Coronary artery (tissue), 2 donors: ENCODE results near the gene FOXO3.
"Not testable (repeated sequence)": the region's sequence is repeated elsewhere in the genome, so short reads cannot be mapped to it uniquely, and the experiment has no call there.

Source experiments
- DNase-seq: peaks from one replicate; pipeline ENCODE4 v3.0.0-alpha.2; 2017; ENCODE audit warnings: low spot score
- H3K27ac ChIP-seq, 2 donors: fragments of 200-600 bp; sonication (generic); one replicate each; pipeline ENCODE4 v1.5.1; 2016 to 2019
- H3K4me3 ChIP-seq: fragments of 200-600 bp; sonication (generic); 2 replicates; pipeline ENCODE4 v1.5.1; 2016; ENCODE audit warnings: mild to moderate bottlenecking, moderate library complexity
- CTCF ChIP-seq: fragments of 200-600 bp; sonication (generic); IDR thresholded peaks from one replicate; pipeline ENCODE4 v1.5.1; 2019; ENCODE audit warnings: antibody characterized with exemption

The FOXO3 gene

GRCh38 chr6:108673153-108673552, 112.4 kb downstream of the FOXO3 start:
- DNase-seq = no peak
- Histone ChIP-seq H3K27ac (no peak overlapping the region), H3K4me3 (no peak overlapping the region)
- no peak for TF ChIP-seq CTCF

- Histone ChIP-seq H3K27ac (no peak overlapping the region), H3K4me3 (no peak overlapping the region)
- TF ChIP-seq CTCF = no peak
- no peak for DNase-seq
Observed at GRCh38 chr6:108673602-108674001, 112.9 kb downstream of the FOXO3 start.

GRCh38 chr6:108675226-108676200, 114.8 kb downstream of the FOXO3 start:
- peak overlapping the region; percentile 27 for H3K4me3 ChIP-seq
- H3K27ac ChIP-seq = peak overlapping the region; percentile 28 to 48
- no peak for TF ChIP-seq CTCF
- no peak for DNase-seq

GRCh38 chr6:108676555-108676954, 115.8 kb downstream of the FOXO3 start:
- TF ChIP-seq CTCF = no peak
- H3K4me3 ChIP-seq = no peak overlapping the region
- no peak for DNase-seq
- no peak overlapping the region for H3K27ac ChIP-seq

GRCh38 chr6:108677357-108677756, 116.6 kb downstream of the FOXO3 start:
- DNase-seq = no peak
- Histone ChIP-seq H3K27ac (peak overlapping the region in 1 of 2 donors; percentile 31), H3K4me3 (no peak overlapping the region)
- TF ChIP-seq CTCF = no peak

- Histone ChIP-seq H3K27ac (no peak overlapping the region), H3K4me3 (no peak overlapping the region)
- no peak for TF ChIP-seq CTCF
- no peak for DNase-seq
Observed at GRCh38 chr6:108677894-108678293, 117.2 kb downstream of the FOXO3 start.

- not testable (repeated sequence) for DNase-seq, H3K27ac ChIP-seq, H3K4me3 ChIP-seq
Observed at GRCh38 chr6:108680314-108680713, 119.6 kb downstream of the FOXO3 start.

GRCh38 chr6:108681721-108682120, 121.0 kb downstream of the FOXO3 start:
- not testable (repeated sequence) for H3K27ac ChIP-seq, H3K4me3 ChIP-seq, DNase-seq

GRCh38 chr6:108682383-108683119, 121.8 kb downstream of the FOXO3 start:
- not testable (repeated sequence) for DNase-seq

GRCh38 chr6:108683976-108684375, 123.3 kb downstream of the FOXO3 start:
- H3K27ac ChIP-seq, H3K4me3 ChIP-seq, DNase-seq: not testable (repeated sequence)

More at GRCh38 chr6:108682383-108683119, 121.8 kb downstream of the FOXO3 start:
- H3K27ac ChIP-seq, H3K4me3 ChIP-seq: not testable (repeated sequence)
